K562 (cell line): Measurements from ENCODE around the gene SAT2. TPM values are rescaled to one million over a fixed set of nuclear protein-coding genes. Genes with fewer than 3 reads are reported as not detected.
A peak's percentile ranks its signal among the peaks of the same experiment; 100 is the strongest.

Experiments used
- ATAC-seq: fragments of 200-7000 bp; cut with Tn5 transposase; 3 replicates; pipeline ENCODE4 v1.9.1; 2020; ENCODE audit warnings: moderate library complexity
- BruUV-seq: library from RNA; stranded (reverse); fragments of 400-500 nt; replicated peaks from 2 replicates; lab custom pipeline; 2021; lab: Mats Ljungman, UMichigan
- CTCF ChIA-PET: fragments of 300-600 bp; formaldehyde crosslinking; extraction: SDS; loops from one replicate; lab custom pipeline; 2021; ENCODE audit warnings: low intra/inter-chr PET ratio; lab: Yijun Ruan, JAX
- POLR2A ChIA-PET: fragments of 300-600, 350-650 bp; sonication (Branson Sonifier 250); formaldehyde crosslinking; extraction: SDS; loops from one replicate; lab custom pipeline; 2021; ENCODE audit warnings: antibody characterized with exemption, inconsistent platforms; lab: Yijun Ruan, JAX
- DNase-seq, 4 experiments: peaks; one replicate each; pipeline versions ENCODE4 v3.0.0 to v3.0.0-alpha.2; 2011 to 2018; ENCODE audit warnings: low spot score in 3 of 4, mixed read lengths in 3 of 4; ENCODE audit errors: extremely low read depth in 1 of 4
- FAIRE-seq: peaks from 2 replicates; lab custom pipeline; 2011; peaks lifted over from hg19 to GRCh38; lab: Jason Lieb, UNC
- H2AFZ ChIP-seq: 2 replicates; pipeline ENCODE4 v1.6.0; 2011; ENCODE audit warnings: low read depth, low read length, control low read depth, inconsistent platforms
- H3K27ac ChIP-seq: fragments of 200-600 bp; 3 replicates; pipeline ENCODE4 v1.8.0; 2011; ENCODE audit warnings: low read depth, mild to moderate bottlenecking, control low read depth, inconsistent platforms, low read length, moderate library complexity, mixed read lengths; ENCODE audit errors: extremely low read depth
- H3K27me3 ChIP-seq, 2 experiments: fragments of 300-600 bp in 1 of 2; 2 replicates in 1 of 2; 3 replicates in 1 of 2; pipeline versions ENCODE4 v1.6.0 to v1.8.0; 2011; ENCODE audit warnings: inconsistent platforms in 2 of 2, low read length in 2 of 2, mild to moderate bottlenecking in 1 of 2, mixed read lengths in 1 of 2, moderate library complexity in 1 of 2; ENCODE audit not compliant: control insufficient read depth in 2 of 2, insufficient read depth in 2 of 2
- H3K36me3 ChIP-seq: fragments of 300-600 bp; 3 replicates; pipeline ENCODE4 v1.8.0; 2011; ENCODE audit warnings: mild to moderate bottlenecking, low read length, inconsistent platforms; ENCODE audit not compliant: control insufficient read depth, insufficient read depth
- H3K4me1 ChIP-seq, 2 experiments: fragments of 200-600 bp in 1 of 2; replicated peaks in 1 of 2; 2 replicates in 1 of 2; 3 replicates in 1 of 2; pipeline versions ENCODE4 v1.5.1 to v1.8.0; 2011; ENCODE audit warnings: inconsistent platforms in 2 of 2, low read length in 2 of 2, mild to moderate bottlenecking in 1 of 2, mixed read lengths in 1 of 2, moderate library complexity in 1 of 2; ENCODE audit not compliant: control insufficient read depth in 2 of 2, insufficient read depth in 2 of 2
- H3K4me2 ChIP-seq: 2 replicates; pipeline ENCODE4 v1.6.1; 2011; ENCODE audit warnings: low read length, control low read depth, inconsistent platforms, mixed read lengths; ENCODE audit not compliant: insufficient read depth
- H3K4me3 ChIP-seq: fragments of 200-600 bp; sonication (generic), shearing (Covaris generic); 2 replicates; pipeline ENCODE4 v1.5.1; 2016; ENCODE audit warnings: control low read depth, inconsistent platforms
- H3K79me2 ChIP-seq: fragments of 200-600 bp; 3 replicates; pipeline ENCODE4 v1.8.0; 2011; ENCODE audit warnings: low read length, inconsistent platforms; ENCODE audit not compliant: control insufficient read depth, insufficient read depth
- H3K9ac ChIP-seq, 2 experiments: 2 replicates each; pipeline versions ENCODE4 v1.6.0 to v1.6.1; 2011; ENCODE audit warnings: low read depth in 2 of 2, low read length in 2 of 2, control low read depth in 1 of 2, inconsistent platforms in 1 of 2, mild to moderate bottlenecking in 1 of 2, mixed read lengths in 1 of 2; ENCODE audit not compliant: insufficient read depth in 1 of 2
- H3K9me1 ChIP-seq: one replicate; pipeline ENCODE4 v1.6.0; 2011; ENCODE audit warnings: inconsistent platforms, mild to moderate bottlenecking, low read length, moderate library complexity; ENCODE audit not compliant: control insufficient read depth, insufficient read depth
- H3K9me3 ChIP-seq: replicated peaks from 2 replicates; pipeline ENCODE4 v1.5.1; 2011; ENCODE audit warnings: low read depth, low read length, inconsistent platforms; ENCODE audit not compliant: control insufficient read depth, insufficient read depth
- H4K20me1 ChIP-seq: replicated peaks from 2 replicates; pipeline ENCODE4 v1.6.1; 2011; ENCODE audit warnings: low read length, inconsistent platforms, mixed read lengths; ENCODE audit not compliant: control insufficient read depth, insufficient read depth
- ATF4 ChIP-seq: fragments of 450-650 bp; formaldehyde crosslinking; IDR thresholded peaks from 2 replicates; pipeline ENCODE4 v1.4.0; 2022; ENCODE audit warnings: mild to moderate bottlenecking, moderate library complexity
- BRF2 ChIP-seq: IDR thresholded peaks from 3 replicates; pipeline ENCODE4 v1.6.1; 2011; ENCODE audit warnings: borderline replicate concordance, mild to moderate bottlenecking; ENCODE audit not compliant: insufficient read length, insufficient read depth
- CGGBP1 ChIP-seq: fragments of 250-450 bp; sonication (Bioruptor Pico); IDR thresholded peaks from 2 replicates; pipeline ENCODE4 v1.9.0; 2021; ENCODE audit warnings: mild to moderate bottlenecking
- CTBP1 ChIP-seq: fragments of 450-650 bp; IDR thresholded peaks from 2 replicates; pipeline ENCODE4 v1.6.1; 2016; ENCODE audit warnings: borderline replicate concordance
- ETV6 ChIP-seq, 3 experiments: fragments of 150-350 bp in 1 of 3; sonication (generic) in 1 of 3; formaldehyde crosslinking in 1 of 3; IDR thresholded peaks; 2 replicates each; pipeline versions ENCODE4 v1.6.1 to v1.8.0; 2014 to 2022; ENCODE audit warnings: borderline replicate concordance in 2 of 3, low read depth in 2 of 3, antibody characterized with exemption in 1 of 3, low read length in 1 of 3, mild to moderate bottlenecking in 1 of 3, missing genetic modification reagents in 1 of 3
- GTF2A2 ChIP-seq: IDR thresholded peaks from 2 replicates; pipeline ENCODE4 v1.6.1; 2016; ENCODE audit warnings: mild to moderate bottlenecking, missing genetic modification characterization, missing compliant biosample characterization
- IRF2 ChIP-seq: sonication (generic); formaldehyde crosslinking; IDR thresholded peaks from 2 replicates; pipeline ENCODE4 v1.8.1; 2022; ENCODE audit warnings: mild to moderate bottlenecking, missing genetic modification reagents
- MED1 ChIP-seq: sonication (generic); formaldehyde crosslinking; IDR thresholded peaks from 2 replicates; pipeline ENCODE4 v1.8.1; 2023; ENCODE audit warnings: missing genetic modification reagents, borderline replicate concordance
- PTRF ChIP-seq: fragments of 450-650 bp; IDR thresholded peaks from 2 replicates; pipeline ENCODE4 v1.6.1; 2016; ENCODE audit warnings: mild to moderate bottlenecking, missing genetic modification characterization, missing compliant biosample characterization
- SMC3 ChIP-seq: conservative IDR thresholded peaks from 2 replicates; pipeline ENCODE4 v1.6.1; 2011; ENCODE audit warnings: low read depth, low read length, improper control_type of control experiment; ENCODE audit not compliant: insufficient read depth
- SNAPC5 ChIP-seq: fragments of 250-450 bp; sonication (Bioruptor Pico); IDR thresholded peaks from 2 replicates; pipeline ENCODE4 v1.8.0; 2021; ENCODE audit warnings: moderate library complexity, mild to moderate bottlenecking, inconsistent platforms
- XRCC4 ChIP-seq: IDR thresholded peaks from one replicate; pipeline ENCODE4 v1.6.1; 2011; ENCODE audit not compliant: insufficient read depth, insufficient read length; ENCODE audit errors: extremely low read depth
- ZBTB26 ChIP-seq: fragments of 450-650 bp; formaldehyde crosslinking; IDR thresholded peaks from 2 replicates; pipeline ENCODE4 v1.4.0; 2022; ENCODE audit warnings: missing genetic modification characterization
- ZNF239 ChIP-seq: fragments of 250-450 bp; sonication (Bioruptor Pico); IDR thresholded peaks from 2 replicates; pipeline ENCODE4 v1.4.0; 2020; ENCODE audit warnings: mild to moderate bottlenecking
- ZNF507 ChIP-seq: conservative IDR thresholded peaks from 2 replicates; pipeline ENCODE4 v1.6.1; 2017; ENCODE audit warnings: missing genetic modification characterization, missing compliant biosample characterization
- WGBS: fragments of 100-300 bp; shearing (Covaris generic); methylation state at CpG from one replicate; pipeline ENCODE4 v1.1.6; 2016; ENCODE audit warnings: low coverage, mixed read lengths; ENCODE audit not compliant: insufficient coverage; ENCODE audit errors: missing lambda C conversion rate; 5-methylcytosine and 5-hydroxymethylcytosine counted together
- in situ Hi-C: fragments of 300-500 bp; cut with MboI; formaldehyde crosslinking; loops from 4 replicates; pipeline ENCODE4 v1.15.0; 2018; ENCODE audit warnings: inconsistent platforms, mixed read lengths
- intact Hi-C: fragments of 100-400 bp; cut with micrococcal nuclease; formaldehyde crosslinking; loops from 2 replicates; pipeline ENCODE4 v1.14.2; 2022
- polyA plus RNA-seq, 8 experiments: library from polyadenylated mRNA; depleted of rRNA in 4 of 8; stranded (reverse) in 5 of 8; unstranded in 3 of 8; fragments of >200 nt; fragmentation: Nextera tagmentation in 2 of 8; fragmentation: Illumina TruSeq in 1 of 8; extraction: Ambion mirVana in 2 of 8; extraction: Trizol in 1 of 8; gene quantifications; 2 replicates each; pipeline versions ENCODE4 v1.2.1 to v1.2.3, GENCODE V29; 2011 to 2014; ENCODE audit warnings: inconsistent platforms in 1 of 8, missing spikeins in 1 of 8
- total RNA-seq, 7 experiments: library from RNA; depleted of rRNA in 6 of 7; stranded (reverse); fragments of >200 nt in 6 of 7; fragmentation: Illumina TruSeq in 2 of 7; extraction: Trizol in 2 of 7; gene quantifications; 2 replicates each; pipeline versions ENCODE4 v1.2.1 to v1.2.3, GENCODE V29; 2011 to 2021; ENCODE audit warnings: low replicate concordance in 1 of 7

The SAT2 gene
- total and polyA plus RNA-seq, 9 of the 15 experiments (the other 6 are each of a cell fraction or from before 2014, with no cell fraction given) = 2.0 to 8.0 (median 5.3) TPM

GRCh38 chr17:7614425-7615264 is 13.0 kb downstream of the SAT2 start, which contains the start of gene FXR2:
FXR2 (minus strand) TSS chr17:7614897; CDS start chr17:7614532, 365 bp downstream.
- CTCF ChIA-PET = interaction anchor here (0.5 to 0.6 kb wide), 2 partner anchors 18 to 107 kb away, joined by 3 to 4 read pairs; no protein-coding TSS in a partner anchor
- in situ Hi-C loops (no loop called here), intact Hi-C loops (loop anchor here (5.0 kb wide), 1 partner anchor 32 kb away; the partner anchor contains the start of gene MPDU1)
- peak within 1 kb of the TSS; percentile 82 for H3K4me2 ChIP-seq
- peak within 1 kb of the TSS; percentile 81 for H3K4me3 ChIP-seq
- POLR2A ChIA-PET = interaction anchor here (0.6 to 4.0 kb wide), 9 partner anchors 10 to 1150 kb away, joined by 3 to 28 read pairs (median 3); partner anchors contain the start of genes MPDU1, SAT2 and TP53
- peaks cover 44% of the 10 kb centered on the region for H3K79me2 ChIP-seq
- DNase-seq (peak; percentile 95 to 99 (median 96)), ATAC-seq (peak; percentile 98), FAIRE-seq (peak; percentile 97)
- WGBS = 4% methylated on average over 13 of the region's 93 CpGs
- H3K9me1 ChIP-seq = peaks cover 6% of the 10 kb centered on the region
- no peaks in the 10 kb centered on the region; the same call in 1 of the 2 replicates for H4K20me1 ChIP-seq
- no peaks in the 10 kb centered on the region for H3K27me3 ChIP-seq
- H3K9ac ChIP-seq = peak within 1 kb of the TSS; percentile 80 to 96
- H3K4me1 ChIP-seq = peaks cover 16 to 27% of the 10 kb centered on the region in 2 experiments; a peak in 4 of 5 replicates
- peak within 1 kb of the TSS; percentile 97 for H2AFZ ChIP-seq
- no peaks in the 10 kb centered on the region for H3K9me3 ChIP-seq
- peaks cover 11% of the 10 kb centered on the region; the same call in 2 of the 3 replicates for H3K36me3 ChIP-seq
- no TSS peak for BruUV-seq
- H3K27ac ChIP-seq = peak within 1 kb of the TSS; percentile 80
- TF ChIP-seq SMC3 = 0 out of 2 replicates have a peak, but pooled peaks have one; percentile 12
- TF ChIP-seq MED1 (CRISPR knock-in tag) = no peak
- 0 out of 2 replicates have a peak, but pooled peaks have one; percentile 24 for TF ChIP-seq CTBP1
- TF ChIP-seq ETV6 (IDR thresholded peaks at IDR 0.05; ENCODE audit: borderline replicate concordance in 1 of 2, low read depth in 2 of 2, low read length in 1 of 2) = no peak
- no peak for TF ChIP-seq ETV6 (CRISPR knock-in tag; IDR thresholded peaks at IDR 0.05; ENCODE audit: borderline replicate concordance)
- TF ChIP-seq XRCC4 = no peak
- TF ChIP-seq ZNF239 = no peak
- TF ChIP-seq IRF2 (CRISPR knock-in tag) = no peak
- TF ChIP-seq ZNF507 (tag) = no peak
- TF ChIP-seq ATF4 (CRISPR knock-in tag) = no peak
- TF ChIP-seq GTF2A2 (tag) = no peak
- no peak for TF ChIP-seq SNAPC5 (CRISPR knock-in tag)
- no peak for TF ChIP-seq ZBTB26
- no peak for TF ChIP-seq PTRF
- no peak for TF ChIP-seq CGGBP1 (CRISPR knock-in tag)
- TF ChIP-seq BRF2 = no peak
